Fibroblast of lung (primary cell): ENCODE data around the gene PRORP. TPM values are rescaled to one million over a fixed set of nuclear protein-coding genes. Genes with fewer than 3 reads are reported as not detected.

Experiments
- DNase-seq, 2 donors: peaks; one replicate each; pipeline versions ENCODE4 v3.0.0 to v3.0.0-alpha.2; 2010; ENCODE audit warnings: low read depth in 2 of 2
- H2AFZ ChIP-seq: 2 replicates; pipeline ENCODE4 v1.5.1; 2012; ENCODE audit warnings: low read length, control low read depth, inconsistent platforms
- H3K27ac ChIP-seq: 2 replicates; pipeline ENCODE4 v1.5.1; 2011; ENCODE audit warnings: low read length, control low read depth; ENCODE audit not compliant: insufficient read depth
- H3K27me3 ChIP-seq: 2 replicates; pipeline ENCODE4 v1.5.1; 2011; ENCODE audit warnings: mild to moderate bottlenecking, low read length; ENCODE audit not compliant: control insufficient read depth, insufficient read depth
- H3K36me3 ChIP-seq: 2 replicates; pipeline ENCODE4 v1.5.1; 2011; ENCODE audit warnings: low read length; ENCODE audit not compliant: control insufficient read depth, insufficient read depth
- H3K4me1 ChIP-seq: 2 replicates; pipeline ENCODE4 v1.5.1; 2011; ENCODE audit warnings: low read length; ENCODE audit not compliant: control insufficient read depth, insufficient read depth; ENCODE audit errors: extremely low read depth
- H3K4me2 ChIP-seq: 2 replicates; pipeline ENCODE4 v1.5.1; 2011; ENCODE audit warnings: low read length, control low read depth; ENCODE audit not compliant: insufficient read depth; ENCODE audit errors: extremely low read depth
- H3K4me3 ChIP-seq, 4 experiments: fragments of 200-600 bp in 1 of 4; sonication (generic) in 1 of 4; replicated peaks in 1 of 4; 2 replicates each; pipeline ENCODE4 v1.5.1; 2011 to 2016; ENCODE audit warnings: low read length in 4 of 4, low read depth in 3 of 4, mild to moderate bottlenecking in 3 of 4, control low read depth in 2 of 4, inconsistent platforms in 1 of 4, mixed read lengths in 1 of 4; ENCODE audit not compliant: insufficient read depth in 1 of 4; ENCODE audit errors: control extremely low read depth in 1 of 4
- H3K79me2 ChIP-seq: 2 replicates; pipeline ENCODE4 v1.5.1; 2012; ENCODE audit warnings: mild to moderate bottlenecking, low read length, inconsistent platforms; ENCODE audit not compliant: control insufficient read depth, insufficient read depth
- H3K9ac ChIP-seq: 2 replicates; pipeline ENCODE4 v1.5.1; 2011; ENCODE audit warnings: mild to moderate bottlenecking, low read length, control low read depth; ENCODE audit not compliant: insufficient read depth
- H3K9me3 ChIP-seq: 2 replicates; pipeline ENCODE4 v1.5.1; 2012; ENCODE audit warnings: low read depth, low read length; ENCODE audit not compliant: control insufficient read depth, insufficient read depth
- H4K20me1 ChIP-seq: 2 replicates; pipeline ENCODE4 v1.5.1; 2011; ENCODE audit warnings: low read length; ENCODE audit not compliant: control insufficient read depth, insufficient read depth; ENCODE audit errors: extremely low read depth
- EZH2 ChIP-seq: IDR thresholded peaks from 2 replicates; pipeline ENCODE4 v1.5.1; 2012; ENCODE audit warnings: low read length, control low read depth, mild to moderate bottlenecking; ENCODE audit errors: missing control alignments
- polyA plus RNA-seq, 2 donors: library from polyadenylated mRNA; depleted of rRNA in 1 of 2; stranded (reverse) in 1 of 2; unstranded in 1 of 2; fragments of >200 nt; gene quantifications; 2 replicates each; pipeline ENCODE4 v1.2.1, GENCODE V29; 2011 to 2012; ENCODE audit warnings: missing spikeins in 1 of 2
- total RNA-seq: library from RNA; depleted of rRNA; stranded (reverse); fragments of >200 nt; gene quantifications from 2 replicates; pipeline ENCODE4 v1.2.1, GENCODE V29; 2014
- TF ChIP-seq, protein P1 (sequence below), 2 donors: IDR thresholded peaks in 1 of 2; conservative IDR thresholded peaks in 1 of 2; 1 replicate in 1 of 2; 2 replicates in 1 of 2; pipeline ENCODE4 v1.5.1; 2011 to 2012; ENCODE audit warnings: low read length in 2 of 2, control low read depth in 1 of 2, inconsistent platforms in 1 of 2, low read depth in 1 of 2, mild to moderate bottlenecking in 1 of 2

Gene PRORP
- total and polyA plus RNA-seq, 2 donors (not counting 1 experiment from before 2014, with no cell fraction given) = 14.2 to 25.7 TPM

DNA sequence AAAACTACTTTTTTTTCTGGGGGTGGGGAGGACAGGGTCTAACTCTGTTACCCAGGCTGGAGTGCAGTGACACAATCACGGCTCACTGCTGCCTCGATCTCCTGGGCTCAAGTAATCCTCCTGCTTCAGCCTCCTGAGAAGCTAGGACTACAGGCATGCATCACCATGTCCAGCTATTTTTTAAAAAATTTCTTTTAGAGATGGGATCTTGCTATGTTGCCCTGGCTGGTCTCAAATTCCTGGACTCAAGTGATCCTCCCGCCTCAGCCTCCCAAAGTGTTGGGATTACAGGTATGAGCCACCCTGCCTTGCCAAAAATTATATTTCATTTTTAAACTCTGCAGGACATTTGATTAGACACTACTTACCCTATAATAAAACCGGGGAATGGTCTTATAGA is 6.1 kb upstream of the PRORP start:
- no peak overlapping the region for H2AFZ ChIP-seq
- no peaks in the 10 kb centered on the region for H4K20me1 ChIP-seq
- H3K36me3 ChIP-seq = peaks cover 2% of the 10 kb centered on the region
- DNase-seq = no peak
- H3K9ac ChIP-seq = no peak overlapping the region
- H3K4me2 ChIP-seq = no peak overlapping the region
- H3K79me2 ChIP-seq = peaks cover 11% of the 10 kb centered on the region
- H3K4me3 ChIP-seq = no peak overlapping the region
- H3K27ac ChIP-seq = no peak overlapping the region
- H3K27me3 ChIP-seq = no peaks in the 10 kb centered on the region
- no peaks in the 10 kb centered on the region for H3K9me3 ChIP-seq
- no peak for TF ChIP-seq EZH2
- TF ChIP-seq, protein P1, sequence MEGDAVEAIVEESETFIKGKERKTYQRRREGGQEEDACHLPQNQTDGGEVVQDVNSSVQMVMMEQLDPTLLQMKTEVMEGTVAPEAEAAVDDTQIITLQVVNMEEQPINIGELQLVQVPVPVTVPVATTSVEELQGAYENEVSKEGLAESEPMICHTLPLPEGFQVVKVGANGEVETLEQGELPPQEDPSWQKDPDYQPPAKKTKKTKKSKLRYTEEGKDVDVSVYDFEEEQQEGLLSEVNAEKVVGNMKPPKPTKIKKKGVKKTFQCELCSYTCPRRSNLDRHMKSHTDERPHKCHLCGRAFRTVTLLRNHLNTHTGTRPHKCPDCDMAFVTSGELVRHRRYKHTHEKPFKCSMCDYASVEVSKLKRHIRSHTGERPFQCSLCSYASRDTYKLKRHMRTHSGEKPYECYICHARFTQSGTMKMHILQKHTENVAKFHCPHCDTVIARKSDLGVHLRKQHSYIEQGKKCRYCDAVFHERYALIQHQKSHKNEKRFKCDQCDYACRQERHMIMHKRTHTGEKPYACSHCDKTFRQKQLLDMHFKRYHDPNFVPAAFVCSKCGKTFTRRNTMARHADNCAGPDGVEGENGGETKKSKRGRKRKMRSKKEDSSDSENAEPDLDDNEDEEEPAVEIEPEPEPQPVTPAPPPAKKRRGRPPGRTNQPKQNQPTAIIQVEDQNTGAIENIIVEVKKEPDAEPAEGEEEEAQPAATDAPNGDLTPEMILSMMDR (conservative IDR thresholded peaks at IDR 0.05 in 1 of 2, IDR thresholded peaks at IDR 0.05 in 1 of 2; ENCODE audit: low read depth in 1 of 2, low read length in 2 of 2) = no peak
- peaks cover 2% of the 10 kb centered on the region for H3K4me1 ChIP-seq

- H3K27ac ChIP-seq = no peak overlapping the region
- H3K36me3 ChIP-seq = peaks cover 2% of the 10 kb centered on the region
- no peaks in the 10 kb centered on the region for H3K27me3 ChIP-seq
- H3K4me1 ChIP-seq = peaks cover 2% of the 10 kb centered on the region
- peaks cover 11% of the 10 kb centered on the region for H3K79me2 ChIP-seq
- TF ChIP-seq EZH2 = no peak
- TF ChIP-seq, protein P1 (conservative IDR thresholded peaks at IDR 0.05 in 1 of 2, IDR thresholded peaks at IDR 0.05 in 1 of 2; ENCODE audit: low read depth in 1 of 2, low read length in 2 of 2) = no peak
- no peaks in the 10 kb centered on the region for H4K20me1 ChIP-seq
- DNase-seq = no peak
- H3K4me3 ChIP-seq = no peak overlapping the region
- no peak overlapping the region for H2AFZ ChIP-seq
- no peaks in the 10 kb centered on the region for H3K9me3 ChIP-seq
- H3K9ac ChIP-seq = no peak overlapping the region
- H3K4me2 ChIP-seq = no peak overlapping the region
Observed at GRCh38 chr14:35117112-35117511, 5.2 kb upstream of the PRORP start.

DNA sequence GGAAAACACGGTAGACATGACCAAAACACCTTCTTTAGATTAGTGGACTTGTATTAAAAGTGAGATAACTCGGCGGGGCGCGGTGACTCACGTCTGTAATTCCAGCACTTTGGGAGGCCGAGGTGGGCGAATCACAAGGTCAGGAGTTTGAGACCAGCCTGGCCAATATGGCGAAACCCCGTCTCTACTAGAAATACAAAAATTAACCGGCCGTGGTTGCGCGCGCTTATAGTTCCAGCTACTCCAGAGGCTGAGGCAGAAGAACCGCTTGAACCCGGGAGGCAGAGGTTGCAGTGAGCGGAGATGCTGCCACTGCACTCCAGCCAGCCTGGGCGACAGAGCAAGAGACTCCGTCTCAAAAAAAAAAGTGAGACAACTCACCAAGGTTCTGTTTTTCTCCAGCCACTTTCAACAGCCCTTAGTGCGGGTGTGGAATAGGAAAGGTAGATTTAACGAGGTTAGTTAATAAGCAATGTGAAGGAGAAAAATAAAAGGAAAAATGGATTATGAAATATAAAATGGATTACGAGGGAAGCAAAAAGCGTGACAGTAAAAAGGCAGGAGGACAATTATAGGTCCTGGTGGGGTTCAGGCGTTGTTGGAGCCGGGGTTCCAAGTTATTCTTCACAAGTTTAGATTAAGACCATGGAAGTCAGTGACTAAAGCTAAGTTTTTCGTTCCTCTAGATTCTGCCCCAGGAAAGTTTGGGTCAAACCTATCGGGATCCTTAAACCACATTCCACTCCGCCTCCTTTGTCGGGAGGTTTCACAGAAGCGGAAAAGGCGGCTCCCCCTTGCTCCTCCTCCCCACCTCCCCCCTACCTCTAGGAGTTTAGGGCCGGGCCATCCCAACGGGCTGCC is 1.1 kb upstream of the PRORP start:
- Histone ChIP-seq H3K9me3 (no peaks in the 10 kb centered on the region), H2AFZ (peak overlapping the region; percentile 79), H3K27me3 (no peaks in the 10 kb centered on the region), H3K79me2 (peaks cover 8% of the 10 kb centered on the region), H3K27ac (peak overlapping the region; percentile 97), H3K36me3 (no peaks in the 10 kb centered on the region), H3K4me1 (no peaks in the 10 kb centered on the region), H3K4me3 (peak overlapping the region; percentile 61 to 98 (median 84)), H4K20me1 (no peaks in the 10 kb centered on the region), H3K9ac (peak overlapping the region; percentile 90), H3K4me2 (peak overlapping the region; percentile 94)
- DNase-seq = peak; percentile 3 to 32
- TF ChIP-seq, protein P1 (conservative IDR thresholded peaks at IDR 0.05 in 1 of 2, IDR thresholded peaks at IDR 0.05 in 1 of 2; ENCODE audit: low read depth in 1 of 2, low read length in 2 of 2) = no peak
